Heart left ventricle (tissue), 16 donors: Measurements from ENCODE around the gene DAB2IP. TPM values are rescaled to one million over a fixed set of nuclear protein-coding genes. Genes with fewer than 3 reads are reported as not detected.

Source experiments
- ATAC-seq, 4 donors: fragments of 200-7000 bp; cut with Tn5 transposase; one replicate each; pipeline ENCODE4 v1.9.1; 2020 to 2022; ENCODE audit warnings: moderate library complexity in 4 of 4, mild to moderate bottlenecking in 3 of 4, moderate number of reproducible peaks in 1 of 4
- DNase-seq, 5 donors: peaks; one replicate each; pipeline ENCODE4 v3.0.0-alpha.2; 2020
- H3K27ac ChIP-seq, 12 donors: fragments of 200-600 bp; sonication (generic) in 4 of 12; one replicate each; pipeline versions ENCODE4 v1.5.0 to v1.8.0; 2016 to 2022; ENCODE audit warnings: mild to moderate bottlenecking in 2 of 12
- H3K27me3 ChIP-seq, 9 donors: fragments of 200-600 bp; sonication (generic) in 2 of 9; one replicate each; pipeline versions ENCODE4 v1.5.1 to v1.8.0; 2016 to 2022; ENCODE audit warnings: mild to moderate bottlenecking in 3 of 9
- H3K36me3 ChIP-seq, 9 donors: fragments of 200-600 bp; sonication (generic) in 2 of 9; one replicate each; pipeline versions ENCODE4 v1.5.0 to v1.8.0; 2018 to 2022; ENCODE audit warnings: mild to moderate bottlenecking in 2 of 9
- H3K4me1 ChIP-seq, 12 donors: fragments of 200-600 bp; sonication (generic) in 4 of 12; one replicate each; pipeline versions ENCODE4 v1.5.0 to v1.8.0; 2016 to 2022; ENCODE audit warnings: mild to moderate bottlenecking in 3 of 12
- H3K4me3 ChIP-seq, 12 donors: fragments of 200-600 bp; sonication (generic) in 4 of 12; one replicate each; pipeline versions ENCODE4 v1.5.0 to v1.8.0; 2017 to 2022; ENCODE audit warnings: mild to moderate bottlenecking in 9 of 12, moderate library complexity in 4 of 12
- H3K9me3 ChIP-seq, 12 donors: fragments of 200-600 bp; sonication (generic) in 4 of 12; one replicate each; pipeline versions ENCODE4 v1.5.0 to v1.8.0; 2016 to 2022; ENCODE audit warnings: mild to moderate bottlenecking in 1 of 12
- POLR2A ChIP-seq, 2 donors: fragments of 450-650 bp; IDR thresholded peaks; one replicate each; pipeline ENCODE4 v1.6.1; 2017; ENCODE audit warnings: antibody characterized with exemption in 2 of 2, mild to moderate bottlenecking in 2 of 2, moderate library complexity in 2 of 2
- WGBS, 4 donors: extraction: QIAGEN DNeasy Blood & Tissue Kit in 2 of 4; methylation state at CpG; one replicate each; pipeline versions ENCODE4 v1.1.5 to v1.1.7; 2013 to 2018; 5-methylcytosine and 5-hydroxymethylcytosine counted together
- intact Hi-C, 10 donors: fragments of 100-400 bp; cut with DNase I; formaldehyde crosslinking; loops; one replicate each; pipeline versions ENCODE4 v1.11.1 to v1.14.2; 2022
- polyA plus RNA-seq, 2 donors: library from polyadenylated mRNA; stranded (reverse); fragments of 200-250 nt; gene quantifications; one replicate each; pipeline ENCODE4 v1.2.3, GENCODE V29; 2013
- total RNA-seq, 9 donors: library from RNA; depleted of rRNA in 2 of 9; stranded (reverse); fragments of >200 nt in 2 of 9; fragmentation: NEBNext Ultra II Directional in 3 of 9; extraction: Animal tissue kit (Norgen Biotek cat#: 25700) in 3 of 9; gene quantifications; one replicate each; pipeline versions ENCODE4 v1.1.0 to v1.2.4, GENCODE V29; 2016 to 2023
- TF ChIP-seq, protein P1 (sequence below), 12 donors: fragments of 200-600 bp; sonication (generic) in 4 of 12; IDR thresholded peaks; one replicate each; pipeline versions ENCODE4 v1.5.0 to v1.8.0; 2018 to 2022; ENCODE audit warnings: antibody characterized with exemption in 12 of 12, mild to moderate bottlenecking in 5 of 12
- donor health status: ischemic (EF 13 %, LVEDD 7.1; RV severe dilation, severe dysfunction).
- donor health status: healthy with polysubstance abuse.
- donor health status: DM: no; HTN: yes; CAD: no.
- donor health status: DM: no; HTN: no; CAD: no.
- donor health status: ischemic (EF 25% LVEDD 6.9; RV normal size, moderate dysfunction).
- donor health status: ischemic (EF 25% LVEDD 5.7; RV mildly dilated, moderate dysfunction).
- donor health status: healthy.
- donor health status: DM: yes; HTN: yes; CAD: no.
- donor health status: ischemic (EF 35%, LVEDD 5.7; RV mildly dilated, moderate dysfunction).
- donor health status: nonischemic (EF 11% LVEDD 7.7; RV severe dilation, severe dysfunction).
- donor health status: DM: yes; HTN: yes; CAD: no.
- donor health status: PGD.
- donor health status: ischemic (EF 29% LVEDD 5.4; RV normal size, mild dysfunction).
- donor health status: nonischemic (EF 23%, LVEDD 6.1; RV moderate dilation, normal function).

DAB2IP gene
- total and polyA plus RNA-seq, 11 donors, result 30.9 to 103 (median 52.6) TPM

DNA sequence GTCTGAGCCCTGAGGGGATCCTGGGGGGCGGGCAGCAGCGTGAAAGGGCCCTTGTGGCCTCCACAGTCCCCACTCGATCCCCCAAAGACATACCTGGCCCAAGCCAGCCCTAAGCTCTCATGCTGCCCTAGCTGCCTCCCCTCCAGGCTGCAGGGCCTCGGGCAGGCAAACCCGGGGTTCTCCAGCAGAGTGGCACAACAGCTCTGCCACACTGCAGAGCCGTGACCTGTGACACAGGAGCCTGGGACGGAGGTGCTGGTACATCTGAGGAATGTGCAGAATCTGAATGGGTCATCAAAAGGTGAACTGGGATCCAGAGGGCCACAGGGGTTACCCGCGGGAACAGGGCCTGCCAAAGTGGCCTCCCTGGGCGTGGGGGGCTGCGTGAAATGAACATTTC is 163.2 kb downstream of the DAB2IP start:
- intact Hi-C loops, result no loop called here
- 91 to 96% (median 93%) methylated on average over 9 to 11 of the region's 11 CpGs for WGBS, 4 donors
- no peak for TF ChIP-seq POLR2A (IDR thresholded peaks at IDR 0.05)
- TF ChIP-seq, protein P1, sequence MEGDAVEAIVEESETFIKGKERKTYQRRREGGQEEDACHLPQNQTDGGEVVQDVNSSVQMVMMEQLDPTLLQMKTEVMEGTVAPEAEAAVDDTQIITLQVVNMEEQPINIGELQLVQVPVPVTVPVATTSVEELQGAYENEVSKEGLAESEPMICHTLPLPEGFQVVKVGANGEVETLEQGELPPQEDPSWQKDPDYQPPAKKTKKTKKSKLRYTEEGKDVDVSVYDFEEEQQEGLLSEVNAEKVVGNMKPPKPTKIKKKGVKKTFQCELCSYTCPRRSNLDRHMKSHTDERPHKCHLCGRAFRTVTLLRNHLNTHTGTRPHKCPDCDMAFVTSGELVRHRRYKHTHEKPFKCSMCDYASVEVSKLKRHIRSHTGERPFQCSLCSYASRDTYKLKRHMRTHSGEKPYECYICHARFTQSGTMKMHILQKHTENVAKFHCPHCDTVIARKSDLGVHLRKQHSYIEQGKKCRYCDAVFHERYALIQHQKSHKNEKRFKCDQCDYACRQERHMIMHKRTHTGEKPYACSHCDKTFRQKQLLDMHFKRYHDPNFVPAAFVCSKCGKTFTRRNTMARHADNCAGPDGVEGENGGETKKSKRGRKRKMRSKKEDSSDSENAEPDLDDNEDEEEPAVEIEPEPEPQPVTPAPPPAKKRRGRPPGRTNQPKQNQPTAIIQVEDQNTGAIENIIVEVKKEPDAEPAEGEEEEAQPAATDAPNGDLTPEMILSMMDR (IDR thresholded peaks at IDR 0.05), result no peak

DNA sequence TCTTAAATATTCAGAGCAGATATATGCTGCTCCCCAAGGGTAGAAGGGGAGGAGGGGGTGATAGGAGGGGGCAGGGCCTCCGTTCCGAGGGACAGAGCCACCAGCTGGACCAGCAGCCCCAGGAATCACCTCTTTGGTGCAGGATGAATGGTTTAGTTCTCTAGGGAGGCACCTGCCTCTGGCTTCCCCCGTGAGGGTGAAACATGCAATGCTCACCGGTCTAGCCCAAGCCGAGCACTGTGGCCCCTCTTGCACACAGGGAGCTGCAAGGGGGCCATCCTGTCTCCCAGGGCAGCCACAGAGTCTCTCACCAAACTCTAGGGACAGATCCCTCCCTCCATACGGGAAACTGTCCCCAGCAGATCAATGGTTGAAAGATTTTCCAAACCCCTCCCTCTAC is 163.7 kb downstream of the DAB2IP start:
- H3K27ac ChIP-seq, result no peak overlapping the region
- no peaks in the 10 kb centered on the region for H3K9me3 ChIP-seq
- H3K4me3 ChIP-seq, result no peak overlapping the region
- intact Hi-C loops, result no loop called here
- H3K27me3 ChIP-seq, result no peaks in the 10 kb centered on the region
- H3K36me3 ChIP-seq, result no peaks in the 10 kb centered on the region
- WGBS, 4 donors, result 89 to 95% (median 92%) methylated on average over 6 of the region's 6 CpGs
- H3K4me1 ChIP-seq, result peaks cover 0 to 10% (median 0%) of the 10 kb centered on the region in 12 donors
- ATAC-seq (no peak), DNase-seq (peak in 1 of 5 donors; percentile 10)
- TF ChIP-seq POLR2A (IDR thresholded peaks at IDR 0.05), result no peak
- TF ChIP-seq, protein P1 (IDR thresholded peaks at IDR 0.05), result no peak

More for the DNA sequence above, 163.2 kb downstream of the DAB2IP start:
- H3K27ac ChIP-seq, result no peak overlapping the region
- H3K36me3 ChIP-seq, result no peaks in the 10 kb centered on the region
- ATAC-seq (no peak), DNase-seq (peak in 1 of 5 donors; percentile 12)
- H3K4me3 ChIP-seq, result no peak overlapping the region
- H3K27me3 ChIP-seq, result no peaks in the 10 kb centered on the region
- H3K9me3 ChIP-seq, result no peaks in the 10 kb centered on the region
- peaks cover 0 to 5% (median 0%) of the 10 kb centered on the region in 12 donors for H3K4me1 ChIP-seq

DNA sequence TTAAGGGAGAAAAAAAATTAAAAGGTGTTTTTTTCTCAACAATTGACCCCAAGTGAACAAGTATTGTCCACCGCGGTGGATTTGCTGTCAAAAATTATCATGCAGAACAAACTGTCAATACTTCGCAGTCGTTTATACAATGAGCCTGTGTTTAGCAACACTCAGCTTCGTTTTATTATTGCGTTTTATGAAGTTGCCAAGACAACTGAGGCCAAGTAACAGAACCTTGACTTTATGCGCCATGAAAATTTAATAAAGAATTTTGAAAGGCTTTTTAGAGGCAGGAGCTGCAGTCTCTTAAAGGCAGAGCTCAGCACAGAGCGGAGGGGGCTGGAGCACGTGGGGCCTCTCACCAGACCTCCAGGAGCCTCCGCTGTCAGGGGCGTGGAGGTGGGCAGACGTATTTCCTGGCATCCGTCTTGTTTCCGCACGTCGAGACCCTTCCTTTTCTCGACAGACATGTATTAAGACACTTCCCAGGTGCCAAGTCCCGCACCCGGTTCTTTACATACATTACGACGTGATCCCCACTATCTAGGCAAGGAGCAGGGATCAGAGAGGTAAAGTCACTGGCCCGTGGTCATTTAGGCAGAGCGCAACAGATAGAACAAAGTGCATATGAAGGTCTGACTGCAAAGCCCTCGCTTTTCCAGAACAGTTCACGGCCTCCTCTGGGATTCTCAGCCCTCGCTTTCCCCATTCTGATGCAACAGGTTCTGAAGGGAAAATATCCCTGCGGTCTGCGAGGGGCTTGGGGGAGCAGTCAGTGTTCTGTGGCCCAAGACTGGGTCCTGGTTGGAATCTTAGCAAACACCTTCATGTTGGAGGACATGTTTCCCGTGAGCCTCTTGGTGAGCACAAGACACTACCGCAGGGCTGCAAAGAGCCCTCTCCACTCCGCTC is 164.4 kb downstream of the DAB2IP start:
- TF ChIP-seq POLR2A (IDR thresholded peaks at IDR 0.05), result no peak
- TF ChIP-seq, protein P1 (IDR thresholded peaks at IDR 0.05), result no peak
- Histone ChIP-seq H3K36me3 (no peaks in the 10 kb centered on the region), H3K4me3 (no peak overlapping the region), H3K27me3 (no peaks in the 10 kb centered on the region), H3K27ac (no peak overlapping the region), H3K4me1 (peaks cover 0 to 10% (median 0%) of the 10 kb centered on the region in 12 donors), H3K9me3 (no peaks in the 10 kb centered on the region)
- intact Hi-C loops, result no loop called here
- ATAC-seq (no peak), DNase-seq (peak in 1 of 5 donors; percentile 28)
- 87 to 89% (median 89%) methylated on average over 31 of the region's 31 CpGs for WGBS, 4 donors

DNA sequence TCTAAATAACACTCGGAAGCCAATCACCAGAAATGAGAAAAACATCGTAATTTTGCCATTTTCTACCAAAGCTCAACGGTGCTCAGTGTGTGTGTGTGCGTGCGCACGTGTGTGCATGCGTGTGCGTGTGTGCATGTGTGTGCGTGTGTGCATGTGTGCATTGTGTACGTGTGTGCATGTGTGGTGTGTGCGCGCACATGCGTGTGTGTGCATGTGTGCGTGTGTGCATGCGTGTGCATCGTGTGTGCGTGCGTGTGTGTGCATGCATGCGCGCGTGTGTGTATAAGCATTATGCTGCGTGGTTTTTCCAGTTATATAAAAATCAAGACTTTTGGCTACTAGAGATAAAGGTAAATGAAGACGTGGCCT is 165.0 kb downstream of the DAB2IP start:
- no peaks in the 10 kb centered on the region for H3K9me3 ChIP-seq
- peak in 1 of 5 donors; percentile 42 for DNase-seq
- ATAC-seq, result no peak
- H3K27me3 ChIP-seq, result no peaks in the 10 kb centered on the region
- 87 to 90% (median 88%) methylated on average over 23 of the region's 23 CpGs for WGBS, 4 donors
- peaks cover 0 to 10% (median 0%) of the 10 kb centered on the region in 12 donors for H3K4me1 ChIP-seq
- H3K4me3 ChIP-seq, result no peak overlapping the region
- no peak for TF ChIP-seq POLR2A (IDR thresholded peaks at IDR 0.05)
- TF ChIP-seq, protein P1 (IDR thresholded peaks at IDR 0.05), result no peak
- intact Hi-C loops, result no loop called here
- H3K36me3 ChIP-seq, result no peaks in the 10 kb centered on the region
- no peak overlapping the region for H3K27ac ChIP-seq
